HEK293 (cell line): ENCODE results near the gene CSK.

ENCODE experiments used
- CTCF ChIP-seq: fragments of 450-650 bp; formaldehyde crosslinking; IDR thresholded peaks from 2 replicates; pipeline ENCODE4 v1.5.1; 2016; ENCODE audit warnings: missing biosample characterization, missing genetic modification characterization
- PRDM1 ChIP-seq: fragments of 450-650 bp; formaldehyde crosslinking; IDR thresholded peaks from 2 replicates; pipeline ENCODE4; 2016; ENCODE audit warnings: missing biosample characterization, missing genetic modification characterization
- YY1 ChIP-seq: fragments of 450-650 bp; formaldehyde crosslinking; IDR thresholded peaks from 2 replicates; pipeline ENCODE4 v1.5.1; 2018; ENCODE audit warnings: missing biosample characterization, missing genetic modification characterization
- ZBTB10 ChIP-seq: fragments of 450-650 bp; formaldehyde crosslinking; IDR thresholded peaks from 2 replicates; pipeline ENCODE4 v1.5.1; 2016; ENCODE audit warnings: missing biosample characterization, missing genetic modification characterization
- ZNF169 ChIP-seq: fragments of 450-650 bp; formaldehyde crosslinking; IDR thresholded peaks from 2 replicates; pipeline ENCODE4 v1.5.1; 2016; ENCODE audit warnings: missing biosample characterization, missing genetic modification characterization
- ZNF274 ChIP-seq, 2 experiments: fragments of 200-500 bp in 1 of 2; fragments of 450-650 bp in 1 of 2; sonication (Bioruptor generic) in 1 of 2; formaldehyde crosslinking in 1 of 2; IDR thresholded peaks; 2 replicates each; pipeline versions ENCODE4 v1.5.1 to v1.6.1; 2014 to 2016; ENCODE audit warnings: borderline replicate concordance in 1 of 2, inconsistent platforms in 1 of 2, low read length in 1 of 2, missing biosample characterization in 1 of 2, missing genetic modification characterization in 1 of 2
- ZNF311 ChIP-seq: fragments of 450-650 bp; formaldehyde crosslinking; IDR thresholded peaks from 2 replicates; pipeline ENCODE4 v1.5.1; 2017; ENCODE audit warnings: missing biosample characterization, missing genetic modification characterization, borderline replicate concordance
- ZNF629 ChIP-seq: fragments of 450-650 bp; formaldehyde crosslinking; IDR thresholded peaks from 2 replicates; pipeline ENCODE4 v1.5.1; 2017; ENCODE audit warnings: missing biosample characterization, missing genetic modification characterization
- ZNF658 ChIP-seq: fragments of 450-650 bp; formaldehyde crosslinking; IDR thresholded peaks from 2 replicates; pipeline ENCODE4; 2016; ENCODE audit warnings: missing biosample characterization, missing genetic modification characterization
- ZNF747 ChIP-seq: fragments of 450-650 bp; formaldehyde crosslinking; IDR thresholded peaks from 2 replicates; pipeline ENCODE4 v1.5.1; 2016; ENCODE audit warnings: missing biosample characterization, missing genetic modification characterization
- ZNF776 ChIP-seq: fragments of 450-650 bp; formaldehyde crosslinking; IDR thresholded peaks from 2 replicates; pipeline ENCODE4 v1.5.0; 2017; ENCODE audit warnings: missing biosample characterization, missing genetic modification characterization, borderline replicate concordance
- TF ChIP-seq, protein P1 (sequence below): fragments of 450-650 bp; formaldehyde crosslinking; IDR thresholded peaks from 2 replicates; pipeline ENCODE4 v1.5.1; 2016; ENCODE audit warnings: missing biosample characterization, missing genetic modification characterization

- TF ChIP-seq CTCF (tag by site-specific recombination) (no peak), YY1 (no peak), ZNF169 (no peak), ZBTB10 (tag by site-specific recombination) (no peak), ZNF658 (no peak), ZNF776 (tag by site-specific recombination) (no peak), ZNF274 (IDR thresholded peaks at IDR 0.05; ENCODE audit: low read length) (no peak), ZNF274 (tag by site-specific recombination; IDR thresholded peaks at IDR 0.05; ENCODE audit: borderline replicate concordance) (no peak), ZNF311 (no peak), PRDM1 (tag by site-specific recombination) (no peak), ZNF629 (tag by site-specific recombination) (no peak), ZNF747 (tag by site-specific recombination) (no peak)
- TF ChIP-seq, protein P1, sequence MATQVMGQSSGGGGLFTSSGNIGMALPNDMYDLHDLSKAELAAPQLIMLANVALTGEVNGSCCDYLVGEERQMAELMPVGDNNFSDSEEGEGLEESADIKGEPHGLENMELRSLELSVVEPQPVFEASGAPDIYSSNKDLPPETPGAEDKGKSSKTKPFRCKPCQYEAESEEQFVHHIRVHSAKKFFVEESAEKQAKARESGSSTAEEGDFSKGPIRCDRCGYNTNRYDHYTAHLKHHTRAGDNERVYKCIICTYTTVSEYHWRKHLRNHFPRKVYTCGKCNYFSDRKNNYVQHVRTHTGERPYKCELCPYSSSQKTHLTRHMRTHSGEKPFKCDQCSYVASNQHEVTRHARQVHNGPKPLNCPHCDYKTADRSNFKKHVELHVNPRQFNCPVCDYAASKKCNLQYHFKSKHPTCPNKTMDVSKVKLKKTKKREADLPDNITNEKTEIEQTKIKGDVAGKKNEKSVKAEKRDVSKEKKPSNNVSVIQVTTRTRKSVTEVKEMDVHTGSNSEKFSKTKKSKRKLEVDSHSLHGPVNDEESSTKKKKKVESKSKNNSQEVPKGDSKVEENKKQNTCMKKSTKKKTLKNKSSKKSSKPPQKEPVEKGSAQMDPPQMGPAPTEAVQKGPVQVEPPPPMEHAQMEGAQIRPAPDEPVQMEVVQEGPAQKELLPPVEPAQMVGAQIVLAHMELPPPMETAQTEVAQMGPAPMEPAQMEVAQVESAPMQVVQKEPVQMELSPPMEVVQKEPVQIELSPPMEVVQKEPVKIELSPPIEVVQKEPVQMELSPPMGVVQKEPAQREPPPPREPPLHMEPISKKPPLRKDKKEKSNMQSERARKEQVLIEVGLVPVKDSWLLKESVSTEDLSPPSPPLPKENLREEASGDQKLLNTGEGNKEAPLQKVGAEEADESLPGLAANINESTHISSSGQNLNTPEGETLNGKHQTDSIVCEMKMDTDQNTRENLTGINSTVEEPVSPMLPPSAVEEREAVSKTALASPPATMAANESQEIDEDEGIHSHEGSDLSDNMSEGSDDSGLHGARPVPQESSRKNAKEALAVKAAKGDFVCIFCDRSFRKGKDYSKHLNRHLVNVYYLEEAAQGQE (tag by site-specific recombination), result no peak
These were observed 32.0 kb upstream of the CSK start for GRCh38 chr15:74749832-74750231.
